DMS153 treated with DMSO at 0.1 percent for 48 hours (cell line): ENCODE data around the gene CYB5D1.
A peak's percentile ranks its signal among the peaks of the same experiment; 100 is the strongest.
"Not testable (repeated sequence)": the region's sequence is repeated elsewhere in the genome, so short reads cannot be mapped to it uniquely, and the experiment has no call there.

ENCODE experiments used
- DNase-seq: peaks from one replicate; lab custom pipeline; 2025; ENCODE audit not compliant: unreplicated experiment; lab: John Stamatoyannopoulos, UW

The CYB5D1 gene

DNA sequence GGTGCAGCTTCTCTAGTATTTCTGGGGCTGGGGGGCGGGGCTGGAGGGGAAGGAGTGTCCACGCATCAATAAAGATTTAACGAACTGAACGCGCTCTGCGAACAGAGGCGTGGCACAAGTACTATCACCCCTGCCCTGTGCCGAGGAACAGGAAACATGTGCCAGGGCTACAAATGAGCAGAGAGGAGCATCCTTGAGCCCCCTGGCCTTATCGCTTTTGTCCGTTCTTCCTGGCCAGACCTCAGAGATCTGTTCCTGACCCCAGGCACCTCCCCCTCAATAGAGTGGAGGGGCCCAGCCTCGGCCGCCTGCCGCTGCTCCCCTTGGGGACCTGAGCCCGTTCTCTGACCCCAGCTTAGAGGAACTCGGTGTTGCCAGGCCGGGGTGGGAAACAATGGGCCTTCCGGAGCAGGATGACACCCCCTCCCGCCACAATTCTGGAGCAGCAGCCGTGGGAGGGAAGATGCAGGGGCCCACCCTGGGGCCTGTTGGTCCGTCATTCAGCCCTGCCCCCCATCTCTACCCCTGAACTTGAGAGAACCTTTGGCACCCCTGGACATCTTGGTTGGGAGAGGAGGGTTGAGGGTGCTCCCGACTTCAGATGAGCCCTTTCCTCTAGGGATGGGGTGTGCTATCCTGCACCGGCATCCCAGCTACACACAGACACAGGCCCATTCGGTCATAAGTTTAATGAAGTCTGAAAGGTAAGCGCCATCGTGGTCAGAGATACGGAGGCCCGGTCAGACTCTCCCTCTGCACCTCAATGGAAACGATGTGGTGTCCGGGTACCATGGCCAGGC is 1.6 kb upstream of the CYB5D1 start:
- no peak for DNase-seq

DNA sequence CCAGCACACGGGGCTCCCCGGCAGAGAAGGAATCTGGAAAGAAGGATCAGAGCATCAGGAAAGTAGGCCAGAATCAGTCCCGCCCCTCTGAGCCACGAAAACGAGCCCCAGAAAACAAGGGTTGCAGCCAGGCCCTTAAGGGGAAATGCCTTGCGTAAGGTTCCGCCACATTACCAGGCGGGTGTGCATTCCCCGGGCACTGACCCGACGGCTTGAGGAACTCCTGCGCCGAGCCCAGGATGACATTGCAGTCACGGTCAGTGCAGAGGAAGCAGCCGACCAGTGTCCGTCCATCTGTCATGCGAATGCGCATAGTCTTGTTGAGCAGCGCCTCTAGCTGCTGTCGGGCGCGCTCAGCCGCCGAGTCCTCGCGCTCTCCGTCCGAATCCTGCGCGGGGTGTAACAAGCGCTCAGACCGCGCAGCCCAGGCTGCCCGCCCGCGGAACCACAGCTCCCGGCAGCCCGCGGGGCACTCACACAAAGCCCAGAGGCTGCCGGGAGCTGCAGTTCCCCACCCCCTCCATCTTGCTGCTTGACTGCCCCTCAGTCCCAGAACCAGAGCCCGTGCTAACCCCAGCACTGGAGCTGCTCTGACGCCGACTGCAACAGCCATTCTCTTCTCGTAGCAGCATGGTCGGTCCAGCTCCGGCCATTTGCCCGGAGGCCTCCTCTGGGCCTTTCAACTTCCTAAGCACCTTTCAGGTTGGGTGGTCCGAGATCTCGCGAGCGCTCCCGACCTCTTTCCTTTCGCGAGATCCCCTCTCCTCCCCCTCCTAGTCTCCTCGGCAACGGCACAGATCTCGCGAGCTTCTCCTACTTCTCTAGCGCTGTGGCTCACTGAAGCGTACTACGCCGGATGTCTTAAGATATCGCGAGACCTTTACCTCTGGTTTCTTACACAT is 741 bp upstream of the CYB5D1 start, which contains the start of gene NAA38:
TSS of gene NAA38 (minus strand) at position 749 of the 902 bp plus-strand sequence. CDS start at position 653, 96 bp downstream.
- DNase-seq: peak; percentile 82

DNA sequence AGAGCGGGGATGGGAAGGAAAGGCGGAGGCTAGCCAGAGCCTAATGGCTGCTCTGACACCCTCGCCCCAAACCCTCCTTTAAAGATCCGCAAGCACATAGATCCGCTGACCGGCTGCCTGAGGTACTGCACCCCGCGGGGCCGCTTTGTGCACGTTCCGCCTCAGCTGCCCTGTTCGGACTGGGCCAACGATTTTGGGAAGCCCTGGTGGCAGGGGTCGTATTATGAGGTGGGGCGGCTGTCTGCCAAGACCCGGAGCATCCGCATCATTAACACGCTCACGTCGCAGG is 663 bp downstream of the CYB5D1 start:
- no peak for DNase-seq

DNA sequence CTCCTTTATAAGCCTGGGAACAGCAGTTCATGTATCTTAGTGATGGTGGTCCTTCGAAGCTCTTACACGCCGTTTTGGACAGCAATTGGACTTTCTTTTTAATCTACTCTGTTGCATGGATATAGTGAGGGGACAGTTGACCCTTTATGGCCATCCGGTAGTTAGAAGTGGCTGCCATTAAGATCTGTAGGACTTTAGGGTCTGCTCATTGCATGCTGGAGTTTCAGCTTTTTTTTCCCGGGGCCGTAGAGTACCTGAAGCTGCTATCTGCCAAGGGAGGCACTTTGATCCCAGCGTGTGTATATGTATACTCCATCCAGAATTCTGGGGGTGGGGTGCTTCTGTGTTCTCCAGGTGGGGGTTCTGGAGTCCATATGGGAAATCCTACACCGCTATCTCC is 1.2 kb downstream of the CYB5D1 start:
- no peak for DNase-seq

DNA sequence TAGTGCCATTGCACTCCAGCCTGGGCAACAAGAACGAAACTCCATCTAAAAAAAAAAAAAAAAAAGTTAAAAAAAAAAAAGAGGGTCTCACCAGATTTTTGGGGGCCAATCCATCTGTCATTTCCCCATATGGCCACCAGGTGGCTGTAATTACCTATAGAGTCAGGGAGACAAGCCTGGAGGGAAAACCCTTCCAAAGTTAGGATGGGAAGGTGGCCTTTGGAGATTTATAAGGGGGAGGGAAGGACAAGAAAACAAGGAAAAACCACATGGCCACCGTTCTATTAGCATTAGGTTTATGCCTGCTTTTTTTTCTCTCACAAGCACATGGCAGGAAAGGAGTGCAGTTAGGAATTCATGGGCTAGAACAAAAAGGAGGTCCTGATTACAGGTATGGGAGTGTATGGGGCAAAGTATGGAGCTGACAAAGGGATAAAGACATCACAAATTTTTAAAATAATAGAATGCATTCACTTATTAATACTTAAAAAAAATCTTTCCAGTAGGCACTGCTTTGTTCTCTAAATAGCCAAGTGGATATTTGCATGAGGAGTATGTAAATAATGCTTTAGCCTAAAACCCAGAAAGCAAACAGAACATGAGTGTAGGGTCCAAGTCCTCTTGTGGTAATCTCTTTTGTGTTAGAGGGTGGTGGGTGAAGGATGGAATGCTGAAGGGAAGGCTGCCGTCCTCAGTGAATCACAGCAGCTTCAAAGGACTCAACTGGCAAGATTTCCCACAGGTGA is 5.1 kb downstream of the CYB5D1 start:
- DNase-seq: no peak

DNA sequence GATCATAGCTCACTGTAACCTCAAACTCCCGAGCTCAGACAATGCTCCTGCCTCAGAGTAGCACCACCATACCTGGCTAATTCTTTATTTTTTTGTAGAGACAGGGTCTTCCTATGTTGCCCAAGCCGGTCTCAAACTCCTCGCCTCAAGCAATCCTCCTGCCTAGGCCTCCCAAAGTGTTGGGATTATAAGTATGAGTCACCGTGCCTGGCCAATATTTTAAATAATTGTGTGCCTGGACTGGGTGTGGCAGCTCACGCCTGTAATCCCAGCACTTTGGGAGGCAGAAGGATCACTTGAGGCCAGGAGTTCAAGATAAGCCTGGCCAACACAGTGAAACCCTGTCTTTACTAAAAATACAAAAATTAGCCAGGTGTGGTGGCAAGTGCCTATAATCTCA is 6.6 kb downstream of the CYB5D1 start:
- DNase-seq: not testable (repeated sequence)

DNA sequence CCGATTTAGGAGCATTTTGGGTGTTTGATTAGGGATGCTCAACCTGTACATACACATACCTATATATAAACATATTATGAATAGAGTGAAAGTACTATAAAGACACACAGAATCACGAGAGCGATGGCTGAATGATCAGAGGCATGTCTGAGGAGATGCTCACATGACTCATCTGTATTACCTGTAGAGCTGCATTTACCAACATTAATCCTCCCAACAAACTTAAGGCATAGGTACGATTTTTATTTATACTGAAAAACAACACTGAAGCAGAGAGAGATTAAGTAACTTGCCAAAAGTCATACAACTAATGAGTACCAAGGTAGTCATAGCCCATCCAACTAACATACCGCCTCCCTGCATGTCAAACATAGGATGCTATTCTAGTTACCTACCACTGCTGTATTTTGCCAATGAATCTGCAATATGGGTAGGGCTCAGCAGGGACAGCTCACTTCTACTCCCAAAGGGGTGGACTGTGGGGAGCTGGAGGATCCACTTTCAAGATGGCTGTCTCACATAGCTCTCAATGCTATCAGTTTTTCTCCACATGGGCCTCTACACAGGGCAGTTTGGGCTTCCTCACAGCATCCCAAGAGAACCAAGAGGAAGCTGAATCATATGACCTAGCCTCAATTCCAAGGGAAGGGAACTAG is 7.3 kb downstream of the CYB5D1 start:
- no peak for DNase-seq

DNA sequence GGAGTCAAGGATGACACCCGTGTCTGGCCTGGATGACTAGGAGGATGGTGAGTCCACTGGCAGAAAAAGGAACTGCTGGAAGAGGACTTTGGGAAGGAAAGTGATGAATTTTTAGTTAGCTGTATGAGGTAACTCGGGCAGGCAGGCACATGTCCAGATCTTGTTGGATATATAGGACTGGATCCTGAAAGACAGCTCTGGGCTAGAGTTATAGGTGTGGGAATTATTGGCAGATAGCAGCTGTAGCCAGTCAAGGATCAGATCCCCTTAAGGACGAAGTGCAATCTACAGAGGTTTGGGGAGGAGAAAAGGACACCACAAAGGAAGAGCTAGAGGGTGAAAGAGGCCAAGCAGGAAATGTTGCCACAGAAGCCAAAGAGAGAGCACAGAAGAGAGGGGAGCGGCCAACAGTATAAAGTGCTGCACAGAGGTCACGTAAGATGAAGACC is 10.1 kb downstream of the CYB5D1 start:
- DNase-seq: no peak

DNA sequence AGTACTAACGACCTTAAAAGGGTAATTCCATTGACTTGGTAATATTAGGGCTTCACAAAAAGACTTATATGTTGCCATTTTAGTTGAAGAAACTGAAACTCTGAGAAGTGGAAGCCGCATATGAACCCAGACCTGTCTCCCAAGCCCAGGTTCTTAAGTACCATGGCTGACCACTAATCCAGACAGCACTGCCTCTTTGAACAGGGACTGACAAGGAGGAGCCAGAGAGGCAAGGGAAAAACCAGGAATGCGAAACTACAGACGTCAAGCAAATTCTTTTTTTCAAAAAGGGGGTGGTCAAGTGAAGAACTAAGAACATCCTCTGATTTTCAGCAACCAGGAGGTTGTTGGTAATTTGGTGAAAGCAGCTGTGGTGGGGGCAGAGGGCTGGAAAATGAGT is 15.2 kb downstream of the CYB5D1 start:
- no peak for DNase-seq

DNA sequence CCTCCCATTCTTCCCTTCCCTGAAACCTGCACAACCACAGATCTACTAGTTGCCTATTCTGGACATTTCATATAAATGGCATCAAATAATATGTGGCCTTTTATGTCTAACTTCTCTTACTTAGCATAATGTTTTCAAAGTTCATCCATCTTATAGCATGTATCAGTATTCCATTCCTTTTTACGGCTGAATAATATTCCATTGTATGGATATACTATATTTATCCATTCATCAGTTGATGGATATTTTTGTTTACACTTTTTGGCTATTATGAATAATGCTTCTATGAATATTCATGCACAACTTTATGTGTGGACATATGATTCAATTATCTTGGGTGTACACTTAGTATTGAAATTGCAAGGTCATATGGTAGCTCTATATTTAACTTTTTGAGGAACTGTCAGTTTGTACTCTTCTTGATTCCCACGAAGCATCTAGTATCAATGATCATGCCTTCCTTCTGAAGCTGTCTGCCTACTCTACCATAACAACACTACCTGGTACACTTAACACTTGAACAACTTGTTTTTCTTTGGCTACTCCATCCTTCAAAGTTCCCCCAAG is 18.1 kb downstream of the CYB5D1 start:
- DNase-seq: no peak

DNA sequence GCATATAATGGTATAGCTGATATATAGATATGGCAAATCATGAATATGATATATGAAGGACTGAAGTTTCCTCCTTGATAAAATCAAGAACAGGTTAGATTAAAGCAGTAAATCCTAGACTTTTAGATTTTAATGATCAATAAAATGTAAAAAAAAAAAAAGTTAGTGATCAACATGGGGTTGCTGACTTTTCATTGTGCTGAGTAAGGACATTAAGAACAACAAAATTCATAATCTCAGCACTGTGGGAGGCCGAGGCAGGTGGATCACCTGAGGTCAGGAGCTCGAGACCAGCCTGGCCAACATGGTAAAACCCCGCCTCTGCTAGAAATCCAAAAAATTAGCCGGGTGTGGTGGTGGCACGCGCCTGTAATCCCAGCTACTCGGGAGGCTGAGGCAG is 20.4 kb downstream of the CYB5D1 start:
- no peak for DNase-seq

DNA sequence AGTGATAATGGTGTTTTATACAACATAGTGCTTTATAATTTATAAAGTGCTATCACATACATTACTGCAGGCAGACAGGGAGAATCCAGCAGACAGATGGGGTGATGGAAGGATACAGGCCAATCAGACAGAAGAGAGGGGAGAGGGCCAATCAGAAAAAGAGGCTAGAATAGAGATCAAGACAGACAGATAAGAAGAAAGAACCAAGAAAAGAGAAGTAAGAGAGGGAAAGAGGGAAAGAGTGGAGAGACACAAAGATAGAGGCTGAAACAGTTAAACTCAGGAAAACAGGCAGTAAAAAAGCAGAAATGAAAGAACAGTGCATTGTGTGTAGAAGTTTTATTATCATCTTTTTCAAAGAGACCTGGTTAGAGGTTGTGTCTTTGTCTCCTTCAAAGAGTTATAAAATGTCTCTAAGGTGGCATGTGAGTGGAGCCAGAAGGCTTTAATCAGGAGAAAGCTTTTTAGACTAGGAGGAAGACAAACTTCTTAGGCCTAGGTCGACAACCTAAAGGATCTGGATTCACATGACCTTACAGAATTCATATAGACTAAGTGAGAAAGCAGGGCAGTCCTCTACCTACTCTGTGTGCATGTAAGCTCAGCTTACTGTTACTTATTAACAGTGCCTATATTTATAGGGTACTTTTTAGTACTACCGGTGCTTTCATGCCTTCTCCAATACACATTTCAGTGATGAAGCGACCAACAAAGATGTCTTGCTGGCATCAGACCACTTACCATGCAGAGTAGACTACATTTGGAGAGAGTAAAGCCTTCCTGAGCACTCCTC is 22.5 kb downstream of the CYB5D1 start:
- DNase-seq: no peak

DNA sequence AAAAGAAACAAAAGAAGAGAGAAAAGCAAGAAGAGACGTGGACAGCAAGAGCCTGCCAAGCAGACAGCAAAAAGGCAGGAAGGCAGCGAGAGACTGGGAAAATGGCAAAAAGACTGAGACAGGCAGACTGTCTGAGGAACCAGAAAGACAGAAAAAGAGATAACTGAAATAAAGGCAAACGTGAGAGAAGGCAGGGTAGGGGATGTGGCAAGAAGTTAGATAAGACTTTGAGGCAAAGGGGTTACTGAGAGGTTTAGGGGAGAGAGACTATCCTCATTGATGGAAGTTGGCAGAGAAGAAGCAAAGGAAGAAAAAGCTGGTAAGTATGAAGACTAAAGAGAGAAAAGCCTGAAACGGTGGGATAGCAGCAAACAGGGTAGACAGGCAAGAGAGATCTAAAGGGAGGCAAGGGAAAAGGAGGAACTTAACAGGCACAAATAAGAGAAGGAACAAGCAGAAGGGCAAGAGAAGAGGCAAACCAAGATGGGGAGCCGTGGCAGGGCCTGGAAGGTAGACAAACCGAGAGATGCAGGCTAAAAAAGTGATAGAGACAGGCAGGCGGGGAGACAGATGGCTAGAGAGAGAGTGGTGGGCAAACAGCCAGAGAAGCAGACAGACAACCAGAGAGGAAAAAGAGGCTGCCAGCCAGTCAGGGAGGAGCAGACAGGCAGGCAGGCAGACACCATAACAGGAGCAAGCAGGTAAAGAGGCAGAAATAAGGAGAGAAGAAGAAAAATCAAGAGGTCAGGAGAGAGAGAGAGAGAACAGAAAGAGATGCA is 23.7 kb downstream of the CYB5D1 start:
- DNase-seq: no peak

DNA sequence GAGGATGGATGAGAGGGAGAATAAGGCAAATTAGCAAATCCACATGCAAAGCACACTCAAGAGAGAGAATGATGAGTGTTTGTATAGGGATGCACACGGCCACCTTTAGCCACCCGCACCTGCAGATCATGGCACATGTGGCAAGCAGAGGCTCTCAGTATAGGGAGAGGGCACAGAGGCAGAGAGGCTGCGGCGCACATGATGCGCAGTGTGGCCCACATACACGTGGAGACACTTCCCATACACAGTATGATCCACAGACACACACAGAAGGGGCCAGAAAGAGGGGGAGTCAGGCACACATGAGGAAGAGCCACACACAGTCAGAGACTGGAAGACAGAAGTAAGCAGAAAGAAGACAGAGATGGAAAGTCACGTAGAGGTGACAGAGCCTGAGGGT is 24.3 kb downstream of the CYB5D1 start:
- DNase-seq: peak; percentile 7

DNA sequence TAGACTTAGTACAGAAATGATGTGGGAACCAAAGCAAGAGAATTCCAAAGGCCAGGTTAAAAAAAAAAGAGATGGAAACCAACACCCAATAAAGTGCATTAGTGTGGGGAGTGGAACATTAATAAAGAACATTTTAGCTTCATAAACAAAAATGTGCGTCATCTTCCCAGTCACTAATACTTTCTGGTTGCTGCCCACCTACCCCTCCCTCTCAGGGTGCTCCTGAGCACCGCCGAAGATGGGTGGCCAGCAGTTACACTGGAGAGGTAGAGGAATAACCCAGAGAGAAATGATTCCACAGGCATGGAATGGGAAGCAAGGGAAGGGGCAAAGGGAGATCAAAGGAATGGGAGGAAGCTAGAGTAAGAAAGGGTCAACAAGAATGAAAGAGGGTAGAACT is 24.8 kb downstream of the CYB5D1 start:
- DNase-seq: no peak

DNA sequence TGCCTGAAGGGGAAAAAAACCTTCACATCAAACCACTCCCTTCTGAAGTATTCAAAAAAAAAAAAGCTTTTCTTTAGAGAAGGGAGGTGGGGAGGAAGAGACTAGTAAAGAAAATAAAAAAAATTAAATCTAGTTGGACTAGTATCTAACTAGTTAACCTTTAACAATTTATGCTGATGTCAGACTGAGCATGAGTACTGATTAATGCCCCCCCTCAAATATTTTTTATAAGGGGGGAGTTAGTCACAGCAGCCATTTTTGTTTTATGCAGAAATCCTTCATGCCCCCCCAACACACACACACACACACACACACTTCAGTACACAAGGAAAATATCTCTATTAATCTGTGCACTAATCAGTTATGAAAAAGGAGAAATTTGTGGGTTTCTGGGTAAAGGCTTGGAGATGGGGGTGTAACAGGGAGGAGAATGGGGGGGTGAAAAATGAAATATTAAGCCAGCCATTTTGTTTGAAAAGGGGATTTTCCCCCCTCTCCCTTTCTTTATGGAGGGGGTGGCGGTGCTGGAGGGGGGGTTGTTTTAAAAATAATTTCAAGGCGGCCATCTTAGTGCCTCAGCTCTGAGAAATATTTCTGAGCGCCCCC is 26.1 kb downstream of the CYB5D1 start:
- no peak for DNase-seq

DNA sequence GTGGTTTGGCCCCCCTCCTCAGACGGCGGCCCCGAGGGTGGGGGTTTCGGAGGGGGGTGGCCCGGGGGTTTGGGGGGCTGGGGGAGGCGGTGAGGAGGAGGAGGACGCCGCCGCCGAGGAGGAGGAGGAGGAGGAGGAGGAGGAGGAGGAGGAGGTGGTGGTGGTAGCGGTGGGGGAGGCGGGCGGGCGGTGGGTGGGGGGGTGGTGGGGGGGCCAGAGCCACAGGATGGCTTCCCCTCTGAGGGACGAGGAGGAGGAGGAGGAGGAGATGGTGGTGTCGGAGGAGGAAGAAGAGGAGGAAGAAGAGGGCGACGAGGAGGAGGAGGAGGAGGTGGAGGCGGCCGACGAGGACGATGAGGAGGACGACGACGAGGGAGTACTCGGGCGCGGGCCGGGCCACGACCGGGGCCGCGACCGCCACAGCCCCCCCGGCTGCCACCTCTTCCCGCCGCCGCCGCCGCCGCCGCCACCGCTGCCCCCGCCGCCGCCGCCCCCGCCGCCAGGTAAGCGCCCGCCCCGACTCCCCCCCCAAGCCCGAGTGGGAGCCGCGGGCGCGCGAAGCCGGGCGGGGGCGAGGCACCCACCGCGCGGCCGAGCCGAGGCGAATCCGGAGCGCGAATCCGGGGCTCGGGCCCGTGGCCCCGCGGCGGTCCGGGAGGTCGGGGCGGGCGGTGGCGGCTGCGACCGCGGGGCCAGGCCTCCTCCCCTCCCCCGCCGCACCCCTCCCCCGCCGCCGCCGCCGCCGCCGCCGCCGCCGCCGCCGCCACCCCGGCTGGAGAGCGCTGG is 27.0 kb downstream of the CYB5D1 start:
- DNase-seq: no peak
